GM19468 (cell line): ENCODE results near the gene PRG3.

Experiments used
- ATAC-seq: cut with Tn5 transposase; IDR thresholded peaks from one replicate; pipeline ENCODE4 v1.9.1; 2021; ENCODE audit warnings: mild to moderate bottlenecking, moderate library complexity, moderate number of reproducible peaks; ENCODE audit not compliant: unreplicated experiment; ENCODE audit errors: extremely low read depth

Gene PRG3

DNA sequence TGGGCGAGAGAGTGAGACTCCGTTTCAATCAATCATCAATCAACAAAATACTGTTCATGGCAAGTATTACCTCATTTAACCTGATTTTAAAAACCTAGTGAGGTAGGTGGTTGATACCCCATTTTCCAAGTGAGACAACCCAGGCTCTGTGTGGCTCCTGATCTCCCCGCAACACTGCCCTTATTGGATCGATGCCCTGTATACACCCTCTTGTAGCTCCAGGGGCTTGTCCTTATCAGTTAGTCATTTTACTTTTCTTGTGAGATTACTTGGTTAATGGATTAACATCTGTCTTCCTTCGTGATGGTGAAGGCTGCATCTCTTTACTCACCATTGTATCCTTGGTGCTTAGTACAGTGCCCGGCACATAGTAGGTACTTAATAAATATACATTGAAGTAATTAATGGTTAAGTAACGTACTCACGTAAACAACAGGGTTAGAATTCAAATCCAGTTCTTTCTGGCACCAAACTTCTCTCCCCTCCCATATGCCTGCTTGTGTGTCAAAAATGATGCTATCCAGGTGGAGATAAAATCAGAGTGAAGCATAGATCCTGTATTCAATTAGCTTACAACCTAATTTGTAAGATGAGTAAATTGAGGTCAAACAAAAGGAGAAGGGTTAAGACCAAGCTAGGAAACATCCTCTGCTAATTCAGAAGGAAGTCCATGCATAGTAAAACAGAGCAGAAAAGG, 11.3 kb upstream of the PRG3 start:
- no peak for ATAC-seq

DNA sequence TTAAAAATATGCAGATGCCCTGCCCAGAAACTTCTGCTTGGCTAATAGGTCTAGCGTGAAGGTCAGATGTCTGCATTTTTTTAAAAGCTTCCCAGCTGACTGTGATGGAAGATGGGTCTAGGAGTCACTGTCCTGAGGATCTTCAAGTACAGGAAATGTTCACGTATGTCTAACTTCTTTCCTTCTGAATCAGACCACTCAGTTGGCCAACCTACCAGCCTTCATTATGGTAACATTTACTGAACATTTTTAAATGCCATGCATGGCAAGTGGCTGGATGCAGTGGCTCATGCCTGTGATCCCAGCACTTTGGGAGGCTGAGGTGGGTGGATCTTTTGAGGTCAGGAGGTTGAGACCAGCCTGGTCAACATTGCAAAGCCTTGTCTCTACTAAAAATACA, 10.6 kb upstream of the PRG3 start:
- ATAC-seq: no peak

DNA sequence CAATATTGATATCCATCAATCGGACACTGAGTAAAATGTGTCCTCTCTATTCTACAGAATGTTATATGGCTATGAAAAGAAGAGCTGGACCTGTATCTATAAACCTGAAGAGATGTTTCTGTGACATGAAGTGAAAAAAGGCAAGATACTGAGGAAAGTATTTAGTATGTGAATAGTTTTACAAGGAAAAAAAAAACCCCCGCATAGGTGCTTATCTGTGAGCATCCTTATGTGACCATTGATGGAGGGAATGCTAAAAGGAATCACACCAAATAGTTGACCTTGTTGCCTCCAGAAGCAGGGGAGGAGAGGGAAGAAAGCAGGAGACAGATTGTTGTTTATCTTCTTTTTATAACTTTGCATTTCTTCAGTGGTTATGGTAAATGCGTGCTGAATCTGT, 10.2 kb upstream of the PRG3 start:
- no peak for ATAC-seq

DNA sequence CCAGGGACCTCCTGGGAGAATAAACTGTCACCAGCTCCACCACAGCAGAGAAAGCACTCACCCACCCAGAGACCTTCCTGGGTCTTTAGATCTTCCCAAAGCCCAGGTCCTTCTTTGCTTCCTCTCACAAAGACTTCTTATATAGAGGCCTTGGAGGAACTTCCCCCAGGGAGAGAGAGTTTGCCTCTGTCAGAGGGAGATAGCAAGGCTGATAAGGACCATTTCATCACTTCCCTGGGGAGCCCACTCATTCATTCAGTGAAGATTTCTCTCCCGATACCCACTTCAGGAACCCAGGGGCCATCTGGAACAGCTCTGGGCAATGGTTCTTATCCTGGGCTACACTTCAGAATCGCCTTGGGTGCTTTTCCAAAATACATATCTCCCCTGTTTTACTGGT, 9.6 kb upstream of the PRG3 start, which contains the start of gene PRG2:
PRG2 (minus strand) TSS at position 116 of the 400 bp plus-strand sequence. CDS start 706 bp downstream, outside the sequence.
- ATAC-seq: no peak

DNA sequence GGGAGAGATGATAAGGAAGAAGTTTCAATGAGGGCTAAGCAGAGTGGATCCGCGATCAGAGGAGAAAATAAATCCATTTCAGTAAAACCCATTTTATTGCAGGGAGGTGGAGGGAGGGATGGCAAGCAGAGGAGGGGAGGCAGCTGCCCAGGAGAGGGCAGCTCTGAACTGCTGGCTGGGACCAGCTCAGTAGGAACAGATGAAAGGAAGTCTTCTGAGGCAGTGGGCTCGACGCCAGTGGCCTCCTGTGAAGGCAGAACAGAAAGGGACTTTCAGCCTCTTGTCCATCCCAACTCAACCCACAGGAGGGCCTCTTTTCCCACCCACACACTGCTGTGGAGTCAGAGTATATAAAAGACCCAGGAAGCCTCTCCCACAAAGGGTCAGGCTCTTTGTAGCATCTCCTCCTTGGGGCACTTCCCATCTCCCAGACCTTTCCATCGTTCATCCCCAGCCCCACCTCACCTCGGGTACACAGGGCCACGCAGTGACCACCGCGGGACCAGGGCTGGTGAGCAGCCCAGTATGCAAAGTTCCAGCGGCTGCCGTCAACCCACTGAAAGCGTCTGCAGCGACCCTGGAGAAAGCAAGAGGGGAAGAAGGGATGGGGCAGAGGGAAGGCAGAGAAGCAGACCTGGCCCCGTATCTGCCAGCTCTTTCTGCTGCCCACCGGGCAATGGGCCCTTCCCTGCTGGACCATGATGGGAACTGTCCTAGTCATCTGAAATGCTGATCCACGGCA, 6.5 kb upstream of the PRG3 start:
- ATAC-seq: no peak

DNA sequence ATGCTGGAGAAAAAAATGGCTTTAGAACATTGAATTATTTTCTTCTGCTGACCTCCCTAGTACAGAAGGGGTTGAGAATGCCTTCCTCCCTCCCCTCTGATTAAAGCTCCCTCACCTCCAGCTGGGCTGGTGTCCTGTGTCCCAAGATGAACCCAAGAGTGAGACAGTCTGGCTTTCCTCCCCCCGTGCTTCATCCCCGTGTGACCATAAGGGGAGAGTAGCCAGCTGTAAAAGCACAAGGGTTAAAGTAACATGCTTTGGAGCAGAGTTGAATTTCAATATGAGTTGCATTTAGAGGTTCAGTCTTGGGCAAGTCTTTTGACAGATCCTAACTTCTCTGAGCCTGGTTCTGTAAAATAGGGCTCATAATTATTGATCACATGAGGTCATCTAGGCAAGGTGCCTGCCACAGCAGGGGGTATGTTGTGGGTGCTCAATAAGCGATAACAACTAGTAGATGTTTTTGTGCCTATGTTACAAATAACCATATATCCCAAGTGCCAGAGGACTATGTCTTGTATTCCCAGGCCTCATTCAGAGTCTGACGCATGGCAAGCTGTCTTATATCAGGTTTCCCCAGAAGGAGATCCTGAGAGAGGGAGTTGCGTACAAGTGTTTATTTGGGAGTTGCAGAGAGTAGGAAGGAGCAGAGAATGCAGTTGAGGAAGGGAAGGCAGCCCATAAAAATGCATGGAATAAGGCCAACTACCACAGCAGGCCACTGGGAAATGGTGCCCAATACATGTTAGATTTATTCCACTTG, 5.4 kb upstream of the PRG3 start:
- no peak for ATAC-seq

DNA sequence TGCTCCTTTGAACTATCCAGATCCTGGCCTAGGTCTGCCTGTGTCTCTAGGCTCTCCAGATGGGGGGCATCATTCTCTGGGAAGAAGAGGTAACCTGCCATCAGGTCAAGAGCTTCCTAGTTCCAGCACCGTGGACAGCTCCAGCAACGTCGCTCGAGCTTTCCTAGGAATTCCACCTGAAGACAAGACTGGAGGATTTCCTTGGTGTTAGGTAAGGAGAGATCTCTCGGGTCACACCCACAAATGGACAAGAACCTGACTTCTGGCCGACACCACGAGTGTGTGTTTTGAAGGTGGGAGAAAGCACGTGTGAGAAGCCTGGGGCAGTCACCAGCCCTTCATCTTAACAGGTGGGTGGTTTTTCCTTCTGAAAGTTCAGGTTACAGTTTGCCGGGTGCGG, 1.2 kb downstream of the PRG3 start:
- no peak for ATAC-seq

DNA sequence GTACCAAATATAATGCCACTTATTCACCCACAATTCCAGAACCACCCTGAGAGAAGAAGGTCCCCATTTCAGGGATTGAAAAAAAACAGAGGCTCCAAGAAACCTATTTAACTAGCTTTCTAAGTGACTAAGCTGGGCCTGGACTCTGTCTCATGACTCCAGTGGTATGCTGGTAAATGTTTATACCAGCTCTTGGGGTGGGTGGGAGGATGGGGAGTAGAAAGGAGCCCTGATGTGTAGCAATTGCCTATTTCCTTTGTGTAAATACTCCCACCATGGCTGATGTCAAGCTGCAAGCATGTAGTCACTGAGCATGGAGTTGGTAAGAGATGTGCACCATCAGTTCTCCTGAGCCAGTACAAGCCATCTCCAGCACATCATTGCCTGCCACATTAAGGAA, 2.8 kb downstream of the PRG3 start:
- no peak for ATAC-seq

DNA sequence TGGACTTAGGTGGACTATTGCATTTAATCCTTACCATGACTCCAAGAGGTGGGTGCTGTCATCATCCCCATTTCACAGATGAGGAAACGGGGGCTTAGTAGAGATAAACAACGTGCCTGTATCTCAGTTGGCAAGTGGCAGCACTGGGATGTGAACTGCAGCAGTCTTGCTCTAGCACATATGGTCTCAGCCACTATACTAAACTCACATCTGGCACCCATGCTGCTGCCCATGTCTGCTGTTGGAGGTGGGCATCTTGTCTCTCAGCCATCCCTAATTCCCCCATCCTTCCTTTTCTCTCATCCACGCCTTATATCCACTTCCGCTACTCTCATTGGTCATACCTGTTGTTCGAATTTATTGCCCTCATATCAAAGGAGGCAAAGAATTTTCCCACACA, 3.8 kb downstream of the PRG3 start:
- ATAC-seq: no peak

DNA sequence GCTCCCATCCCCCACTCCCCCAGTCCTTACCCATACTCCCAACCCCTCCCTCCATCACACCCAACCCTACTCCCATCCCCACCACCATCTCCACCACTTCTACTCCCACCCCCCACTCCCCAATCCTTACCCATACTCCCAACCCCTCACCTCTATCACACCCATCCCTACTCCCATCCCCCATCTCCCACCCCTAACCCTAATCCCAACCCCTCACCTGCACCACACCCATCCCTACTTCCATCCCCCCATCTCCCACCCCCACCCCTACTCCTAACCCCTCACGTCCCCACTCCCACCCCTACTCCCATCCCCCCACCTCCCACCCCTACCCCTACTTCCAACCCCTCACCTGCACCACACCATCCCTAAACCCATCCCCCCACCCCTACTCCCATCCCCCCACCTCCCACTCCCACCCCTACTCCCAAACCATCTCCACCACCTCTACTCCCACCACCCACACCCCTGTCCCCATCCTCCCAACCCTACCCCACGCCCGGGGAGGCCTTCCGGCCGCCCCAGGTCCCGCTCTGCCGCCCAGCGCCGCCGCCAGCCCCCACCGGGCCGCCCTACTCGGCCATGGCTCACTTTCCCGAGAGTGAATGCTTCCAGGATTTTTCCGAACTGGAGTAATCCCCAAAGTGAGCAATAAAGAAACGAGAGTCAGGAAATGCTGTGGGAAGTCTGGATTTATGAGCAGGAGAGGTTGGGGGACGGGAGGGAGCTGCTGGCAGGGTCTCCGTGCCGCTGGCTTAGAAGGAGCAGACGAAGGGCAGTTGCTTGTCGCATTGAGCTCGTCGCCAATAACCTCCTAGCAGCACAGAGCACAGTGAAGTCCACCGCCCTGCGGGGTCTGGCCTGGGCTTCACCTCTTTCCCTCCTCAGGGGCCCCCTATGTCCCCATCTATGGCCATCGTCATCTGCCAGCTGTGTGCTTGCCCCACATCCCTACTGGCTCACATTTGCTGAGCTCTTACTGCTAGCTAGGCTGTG, 4.6 kb downstream of the PRG3 start:
- ATAC-seq: no peak

DNA sequence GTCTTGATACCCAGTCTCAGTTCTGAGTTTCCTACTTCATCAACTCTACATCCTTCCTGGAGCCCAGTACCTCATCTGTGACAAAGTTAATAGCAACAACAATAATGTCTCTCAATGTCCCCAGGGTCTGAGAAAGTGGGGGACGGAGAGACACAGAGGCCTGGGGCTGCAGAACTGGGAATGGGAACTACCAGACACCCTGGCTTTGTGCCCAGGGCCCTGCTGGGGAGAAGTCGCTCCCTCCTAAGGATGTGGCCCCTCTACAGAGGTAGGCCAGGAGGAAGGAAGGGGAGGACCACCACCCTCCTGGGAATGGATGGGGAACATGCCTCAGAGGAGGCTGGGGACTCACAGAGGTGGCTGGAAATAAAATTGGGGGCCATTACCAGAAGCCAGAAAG, 5.5 kb downstream of the PRG3 start:
- ATAC-seq: no peak

DNA sequence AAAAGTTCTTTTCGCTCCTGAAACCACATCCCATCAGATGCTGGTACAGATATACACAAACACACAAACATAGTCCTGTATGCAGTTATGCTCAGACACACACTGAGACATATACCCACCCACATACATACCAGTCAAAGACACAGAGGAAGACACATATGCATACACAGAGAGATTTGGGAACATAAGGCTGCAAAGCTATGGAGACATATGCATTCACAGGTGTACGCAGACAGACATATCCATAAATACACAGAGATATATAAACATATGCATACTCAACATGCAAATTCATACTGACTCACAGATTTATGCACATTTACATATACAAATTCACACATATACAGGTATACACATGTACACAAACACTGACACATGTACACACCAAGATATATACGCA, 6.0 kb downstream of the PRG3 start:
- ATAC-seq: no peak

DNA sequence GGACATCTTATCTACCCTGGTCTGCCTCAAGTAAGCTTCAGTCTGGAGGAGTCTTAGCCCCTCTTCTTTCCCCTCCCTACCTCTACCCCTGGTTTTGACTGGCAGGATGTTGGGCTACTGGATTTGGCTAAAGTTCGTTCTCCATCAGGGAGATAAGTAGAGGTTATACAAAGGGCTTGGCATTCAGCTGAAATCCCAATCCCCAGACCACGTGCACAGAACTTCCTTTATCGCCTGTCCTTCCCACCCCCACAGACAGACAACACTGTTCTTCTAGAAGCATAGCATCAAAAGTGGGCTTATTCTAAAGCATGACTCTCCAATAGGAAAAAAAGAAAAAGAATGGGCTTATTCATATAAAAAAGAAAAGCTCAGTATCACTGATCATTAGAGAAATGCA, 7.8 kb downstream of the PRG3 start:
- no peak for ATAC-seq

DNA sequence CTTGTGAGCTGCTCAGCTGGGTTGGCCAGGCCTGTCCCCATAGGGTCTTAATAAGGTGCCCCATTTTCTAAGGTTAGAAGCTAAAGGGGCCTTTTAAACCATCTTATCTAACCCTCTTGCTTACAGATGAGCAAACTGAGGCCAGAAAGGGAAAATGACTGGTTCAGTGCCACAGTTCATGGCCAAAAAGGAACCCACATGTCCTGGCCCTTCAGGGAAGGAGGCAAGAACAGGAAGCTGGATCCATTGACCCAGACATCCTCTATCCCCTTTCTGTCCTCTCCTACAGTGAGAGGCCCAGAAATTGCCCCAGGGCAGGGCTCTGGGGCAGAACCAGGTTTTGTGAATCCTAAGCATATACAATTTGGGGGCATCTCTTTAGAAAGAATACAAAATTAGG, 10.0 kb downstream of the PRG3 start:
- no peak for ATAC-seq

DNA sequence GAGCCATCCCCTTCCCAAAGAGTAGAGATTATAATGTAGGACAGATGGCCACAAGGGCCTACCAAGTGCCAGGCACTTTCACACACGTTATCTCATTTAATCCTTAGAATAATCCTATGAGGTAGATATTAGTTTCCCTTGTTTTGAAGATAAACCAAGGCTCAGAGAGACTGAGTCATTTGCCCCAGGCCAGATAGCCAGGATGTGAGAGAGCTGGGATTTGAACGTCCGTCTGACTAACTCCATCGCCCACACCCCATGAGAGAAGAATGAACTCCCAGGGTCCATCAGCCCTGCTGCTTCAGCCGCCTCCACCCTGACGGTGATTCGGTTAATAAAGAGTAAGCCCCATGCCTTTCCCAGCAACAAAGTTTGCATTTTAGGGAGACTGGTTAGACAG, 10.7 kb downstream of the PRG3 start:
- no peak for ATAC-seq

DNA sequence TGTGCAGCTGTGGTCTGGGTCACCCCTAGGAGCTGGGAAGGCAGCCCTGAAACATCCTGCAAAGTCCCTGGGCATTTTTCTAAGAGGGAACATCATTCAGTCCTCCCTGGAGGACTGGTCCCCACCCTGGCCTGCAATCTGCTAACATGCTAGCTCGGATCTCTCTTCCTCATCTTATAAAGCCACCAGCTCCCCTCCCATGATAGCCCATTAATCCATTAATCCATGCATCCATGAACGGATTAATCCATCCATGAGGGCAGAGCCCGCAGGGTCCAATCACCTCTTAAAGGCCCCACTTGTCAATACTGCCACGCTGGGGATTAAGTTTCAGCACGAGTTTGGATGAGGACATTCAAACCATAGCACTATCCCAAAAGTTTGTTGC, 12.1 kb downstream of the PRG3 start:
- ATAC-seq: no peak

DNA sequence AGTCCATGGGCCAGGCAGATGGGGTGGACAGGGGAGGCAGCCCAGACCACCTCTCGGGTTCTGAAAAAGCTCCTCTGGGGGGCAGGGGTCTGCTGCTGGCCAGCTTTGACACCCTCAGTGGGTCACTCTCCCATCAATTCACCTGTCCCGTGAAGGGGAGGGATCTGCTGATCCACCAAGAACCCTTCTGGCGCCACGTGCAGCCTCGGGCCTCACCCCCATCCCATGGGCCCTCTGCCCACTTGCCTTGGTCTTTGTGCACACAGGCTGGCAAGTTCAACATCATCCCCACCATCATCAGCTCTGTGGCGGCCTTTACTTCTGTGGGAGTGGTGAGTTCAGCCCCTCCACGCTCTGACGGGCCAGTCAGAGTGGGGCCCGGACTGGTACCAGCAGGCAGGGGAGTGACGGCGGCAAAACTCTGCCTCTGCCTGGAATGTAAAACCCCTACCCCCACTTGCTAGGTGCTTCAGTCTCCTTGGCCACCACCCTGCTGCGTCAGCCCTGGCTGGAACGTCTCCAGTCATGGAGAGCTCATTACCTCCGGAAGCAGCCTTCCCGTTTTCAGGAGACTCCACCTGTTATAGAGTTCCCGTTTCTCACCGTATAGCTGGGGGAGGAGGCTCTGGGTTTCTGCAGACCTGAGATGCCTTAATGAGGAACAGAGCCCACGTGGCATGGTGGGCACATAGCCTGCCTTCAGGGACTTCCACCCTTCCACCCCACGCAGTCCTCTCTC, 12.7 kb downstream of the PRG3 start:
- ATAC-seq: no peak

DNA sequence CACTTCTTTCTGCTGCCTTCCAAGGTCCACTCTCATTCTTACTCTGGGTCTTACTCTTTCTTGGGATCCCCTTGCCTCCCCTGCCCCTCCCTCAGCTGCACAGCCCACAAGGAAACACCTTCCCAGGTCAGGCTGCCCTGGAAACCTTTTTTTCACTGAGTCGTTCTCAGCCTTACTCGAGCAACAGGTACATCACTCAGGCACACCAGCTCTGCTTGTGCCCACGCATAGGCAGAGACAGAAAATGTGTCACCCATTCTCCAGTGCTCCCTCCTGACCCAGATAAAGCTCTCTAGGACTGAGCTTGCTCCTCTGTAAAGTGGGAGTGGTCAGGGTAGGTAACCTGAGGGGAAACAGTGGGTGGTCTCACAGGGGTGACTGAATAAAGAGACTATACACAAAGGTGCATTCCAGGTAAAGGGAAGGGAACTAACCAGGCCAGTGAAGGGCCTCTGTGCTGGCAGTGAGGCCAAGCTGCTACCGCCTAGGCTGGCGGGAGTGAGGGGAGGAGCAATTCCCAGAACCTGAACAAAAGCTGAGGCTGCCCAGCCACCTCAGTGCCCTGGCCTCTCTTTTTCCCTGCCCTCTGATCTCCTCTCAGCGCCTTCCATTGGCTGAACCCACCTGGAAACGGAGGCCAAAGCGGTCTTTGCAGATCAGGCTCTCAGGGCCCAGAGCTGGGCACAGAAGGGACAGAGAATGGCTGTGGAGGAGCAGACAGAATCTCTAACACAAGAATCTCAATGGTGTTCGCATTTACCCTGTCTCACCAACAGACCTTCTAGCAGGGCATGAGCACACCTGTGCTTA, 15.9 kb downstream of the PRG3 start:
- no peak for ATAC-seq
